K562 (cell line): Measurements from ENCODE around the gene KRTAP10-6. TPM values are rescaled to one million over a fixed set of nuclear protein-coding genes. Genes with fewer than 3 reads are reported as not detected.

ENCODE experiments used
- CHD4 ChIP-seq: fragments of 200-600 bp; sonication (generic); IDR thresholded peaks from 3 replicates; pipeline ENCODE4 v1.6.1; 2012; ENCODE audit warnings: low read depth, mild to moderate bottlenecking, mixed read lengths, low read length, inconsistent platforms; ENCODE audit not compliant: insufficient read depth, insufficient replicate concordance, poor library complexity, severe bottlenecking
- ERF ChIP-seq: fragments of 450-650 bp; formaldehyde crosslinking; IDR thresholded peaks from 2 replicates; pipeline ENCODE4 v1.4.0; 2020; ENCODE audit warnings: mild to moderate bottlenecking, mixed read lengths
- FOSL1 ChIP-seq: fragments of 200-800 bp; sonication (Bioruptor generic); conservative IDR thresholded peaks from 2 replicates; pipeline ENCODE4 v1.6.1; 2016; ENCODE audit warnings: missing genetic modification characterization, missing compliant biosample characterization
- GABPB1 ChIP-seq: sonication (generic); formaldehyde crosslinking; IDR thresholded peaks from 2 replicates; pipeline ENCODE4 v1.8.0; 2022; ENCODE audit warnings: mild to moderate bottlenecking, missing genetic modification reagents
- GTF2B ChIP-seq: IDR thresholded peaks from 2 replicates; pipeline ENCODE4 v1.6.1; 2011; ENCODE audit not compliant: insufficient read length; ENCODE audit errors: extremely low read depth
- JUN ChIP-seq, 2 experiments: sonication (generic) in 1 of 2; formaldehyde crosslinking in 1 of 2; IDR thresholded peaks; 2 replicates each; pipeline versions ENCODE4 v1.6.1 to v1.8.0; 2012 to 2022; ENCODE audit warnings: borderline replicate concordance in 2 of 2, mild to moderate bottlenecking in 2 of 2, improper control_type of control experiment in 1 of 2, low read depth in 1 of 2, low read length in 1 of 2, missing genetic modification reagents in 1 of 2
- JUND ChIP-seq, 2 experiments: IDR thresholded peaks; 2 replicates in 1 of 2; 3 replicates in 1 of 2; pipeline ENCODE4 v1.6.1; 2011; ENCODE audit warnings: borderline replicate concordance in 2 of 2, low read depth in 2 of 2, low read length in 2 of 2, improper control_type of control experiment in 1 of 2, missing biosample characterization in 1 of 2, missing genetic modification characterization in 1 of 2, missing genetic modification reagents in 1 of 2
- YY1 ChIP-seq, 3 experiments: IDR thresholded peaks; 2 replicates each; pipeline ENCODE4 v1.6.1; 2011; ENCODE audit warnings: low read length in 2 of 3, mild to moderate bottlenecking in 2 of 3, moderate library complexity in 2 of 3, borderline replicate concordance in 1 of 3, control low read depth in 1 of 3, low read depth in 1 of 3; ENCODE audit not compliant: insufficient read depth in 3 of 3, insufficient replicate concordance in 2 of 3, control insufficient read depth in 1 of 3, insufficient read length in 1 of 3; ENCODE audit errors: extremely low read depth in 1 of 3
- ZNF143 ChIP-seq: sonication (generic); formaldehyde crosslinking; IDR thresholded peaks from 2 replicates; pipeline ENCODE4 v1.9.0; 2022; ENCODE audit warnings: mild to moderate bottlenecking, missing genetic modification reagents
- polyA plus RNA-seq, 8 experiments: library from polyadenylated mRNA; depleted of rRNA in 4 of 8; stranded (reverse) in 5 of 8; unstranded in 3 of 8; fragments of >200 nt; fragmentation: Nextera tagmentation in 2 of 8; fragmentation: Illumina TruSeq in 1 of 8; extraction: Ambion mirVana in 2 of 8; extraction: Trizol in 1 of 8; gene quantifications; 2 replicates each; pipeline versions ENCODE4 v1.2.1 to v1.2.3, GENCODE V29; 2011 to 2014; ENCODE audit warnings: inconsistent platforms in 1 of 8, missing spikeins in 1 of 8
- total RNA-seq, 7 experiments: library from RNA; depleted of rRNA in 6 of 7; stranded (reverse); fragments of >200 nt in 6 of 7; fragmentation: Illumina TruSeq in 2 of 7; extraction: Trizol in 2 of 7; gene quantifications; 2 replicates each; pipeline versions ENCODE4 v1.2.1 to v1.2.3, GENCODE V29; 2011 to 2021; ENCODE audit warnings: low replicate concordance in 1 of 7
- TF ChIP-seq, protein P1 (sequence below): IDR thresholded peaks from 3 replicates; pipeline ENCODE4 v1.6.1; 2011; ENCODE audit warnings: borderline replicate concordance, mild to moderate bottlenecking, moderate library complexity; ENCODE audit not compliant: insufficient read length; ENCODE audit errors: extremely low read depth

KRTAP10-6 gene
- total and polyA plus RNA-seq, 9 of the 15 experiments (the other 6 are each of a cell fraction or from before 2014, with no cell fraction given): not detected

- TF ChIP-seq, protein P1, sequence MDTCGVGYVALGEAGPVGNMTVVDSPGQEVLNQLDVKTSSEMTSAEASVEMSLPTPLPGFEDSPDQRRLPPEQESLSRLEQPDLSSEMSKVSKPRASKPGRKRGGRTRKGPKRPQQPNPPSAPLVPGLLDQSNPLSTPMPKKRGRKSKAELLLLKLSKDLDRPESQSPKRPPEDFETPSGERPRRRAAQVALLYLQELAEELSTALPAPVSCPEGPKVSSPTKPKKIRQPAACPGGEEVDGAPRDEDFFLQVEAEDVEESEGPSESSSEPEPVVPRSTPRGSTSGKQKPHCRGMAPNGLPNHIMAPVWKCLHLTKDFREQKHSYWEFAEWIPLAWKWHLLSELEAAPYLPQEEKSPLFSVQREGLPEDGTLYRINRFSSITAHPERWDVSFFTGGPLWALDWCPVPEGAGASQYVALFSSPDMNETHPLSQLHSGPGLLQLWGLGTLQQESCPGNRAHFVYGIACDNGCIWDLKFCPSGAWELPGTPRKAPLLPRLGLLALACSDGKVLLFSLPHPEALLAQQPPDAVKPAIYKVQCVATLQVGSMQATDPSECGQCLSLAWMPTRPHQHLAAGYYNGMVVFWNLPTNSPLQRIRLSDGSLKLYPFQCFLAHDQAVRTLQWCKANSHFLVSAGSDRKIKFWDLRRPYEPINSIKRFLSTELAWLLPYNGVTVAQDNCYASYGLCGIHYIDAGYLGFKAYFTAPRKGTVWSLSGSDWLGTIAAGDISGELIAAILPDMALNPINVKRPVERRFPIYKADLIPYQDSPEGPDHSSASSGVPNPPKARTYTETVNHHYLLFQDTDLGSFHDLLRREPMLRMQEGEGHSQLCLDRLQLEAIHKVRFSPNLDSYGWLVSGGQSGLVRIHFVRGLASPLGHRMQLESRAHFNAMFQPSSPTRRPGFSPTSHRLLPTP: no peak
- TF ChIP-seq GABPB1 (no peak), CHD4 (no peak), FOSL1 (tag) (peak; percentile 79), JUN (IDR thresholded peaks at IDR 0.05; ENCODE audit: borderline replicate concordance, low read depth, low read length) (no peak), JUN (CRISPR knock-in tag; IDR thresholded peaks at IDR 0.05; ENCODE audit: borderline replicate concordance) (no peak), YY1 (IDR thresholded peaks at IDR 0.05; ENCODE audit: borderline replicate concordance in 1 of 3, control insufficient read depth in 1 of 3, extremely low read depth in 1 of 3, insufficient read depth in 3 of 3, insufficient read length in 1 of 3, insufficient replicate concordance in 2 of 3, low read depth in 1 of 3, low read length in 2 of 3) (no peak), ZNF143 (CRISPR knock-in tag) (no peak), GTF2B (no peak), JUND (IDR thresholded peaks at IDR 0.05; ENCODE audit: borderline replicate concordance, low read depth, low read length) (no peak), JUND (tag; IDR thresholded peaks at IDR 0.05; ENCODE audit: borderline replicate concordance, low read depth, low read length) (0 out of 3 replicates have a peak, but pooled peaks have one; percentile 20), ERF (no peak)
Measured at GRCh38 chr21:44572959-44573583, 19.2 kb downstream of the KRTAP10-6 start (continued).
